IMR-90 (cell line): ENCODE results near the gene SLC34A2. TPM values are rescaled to one million over a fixed set of nuclear protein-coding genes. Genes with fewer than 3 reads are reported as not detected.

Source experiments
- ATAC-seq: fragments of 200-7000 bp; cut with Tn5 transposase; 2 replicates; pipeline ENCODE4 v1.9.1; 2020; ENCODE audit warnings: low read depth, mild to moderate bottlenecking, moderate library complexity
- BruUV-seq: library from RNA; stranded (reverse); fragments of 400-500 nt; replicated peaks from 2 replicates; lab custom pipeline; 2021; lab: Mats Ljungman, UMichigan
- CTCF ChIA-PET: fragments of 300-600 bp; formaldehyde crosslinking; extraction: SDS; loops from one replicate; lab custom pipeline; 2021; ENCODE audit warnings: antibody characterized with exemption; lab: Yijun Ruan, JAX
- POLR2A ChIA-PET: fragments of 300-600 bp; sonication (Branson Sonifier 250); formaldehyde crosslinking; loops from one replicate; lab custom pipeline; 2022; ENCODE audit warnings: antibody characterized with exemption; ENCODE audit not compliant: unreplicated experiment; lab: Charles Lee
- DNase-seq: peaks from one replicate; pipeline ENCODE4 v3.0.0; 2013
- H2AFZ ChIP-seq: replicated peaks from 2 replicates; pipeline ENCODE3; 2013; ENCODE audit warnings: low read length, mild to moderate bottlenecking; ENCODE audit not compliant: poor library complexity
- H2AK5ac ChIP-seq: 2 replicates; pipeline ENCODE4 v1.6.1; 2013; ENCODE audit warnings: low read depth, low read length, inconsistent platforms
- H2AK9ac ChIP-seq: replicated peaks from 2 replicates; pipeline ENCODE3; 2013; ENCODE audit warnings: mild to moderate bottlenecking, low read depth, low read length, moderate library complexity; ENCODE audit not compliant: poor library complexity
- H2BK120ac ChIP-seq: 2 replicates; pipeline ENCODE4 v1.6.1; 2013; ENCODE audit warnings: low read depth, low read length, inconsistent platforms
- H2BK15ac ChIP-seq: 3 replicates; pipeline ENCODE4 v1.6.1; 2013; ENCODE audit warnings: low read depth, low read length, inconsistent platforms
- H2BK20ac ChIP-seq: 2 replicates; pipeline ENCODE4 v1.6.1; 2013; ENCODE audit warnings: low read depth, mild to moderate bottlenecking, inconsistent platforms, low read length, moderate library complexity
- H2BK5ac ChIP-seq: 2 replicates; pipeline ENCODE4 v1.6.1; 2013; ENCODE audit warnings: mild to moderate bottlenecking, low read depth, low read length, inconsistent platforms; ENCODE audit not compliant: poor library complexity, severe bottlenecking
- H3K14ac ChIP-seq: replicated peaks from 2 replicates; pipeline ENCODE4 v1.6.1; 2013; ENCODE audit warnings: low read depth, low read length, inconsistent platforms
- H3K18ac ChIP-seq: 2 replicates; pipeline ENCODE4 v1.6.1; 2013; ENCODE audit warnings: low read depth, low read length, control low read depth
- H3K23ac ChIP-seq: 2 replicates; pipeline ENCODE4 v1.6.1; 2013; ENCODE audit warnings: low read depth, low read length, inconsistent platforms
- H3K27ac ChIP-seq: 2 replicates; pipeline ENCODE4 v1.5.1; 2013; ENCODE audit warnings: mild to moderate bottlenecking, control low read depth, low read length; ENCODE audit not compliant: insufficient read depth
- H3K27me3 ChIP-seq: 2 replicates; pipeline ENCODE4 v1.6.1; 2013; ENCODE audit warnings: low read length; ENCODE audit not compliant: control insufficient read depth, insufficient read depth
- H3K36me3 ChIP-seq: 2 replicates; pipeline ENCODE4 v1.6.1; 2013; ENCODE audit warnings: low read length, mixed read lengths; ENCODE audit not compliant: control insufficient read depth, insufficient read depth
- H3K4ac ChIP-seq: 2 replicates; pipeline ENCODE4 v1.6.1; 2013; ENCODE audit warnings: low read depth, low read length, inconsistent platforms
- H3K4me1 ChIP-seq: 2 replicates; pipeline ENCODE4 v1.6.1; 2013; ENCODE audit warnings: low read length, mixed read lengths; ENCODE audit not compliant: control insufficient read depth, insufficient read depth
- H3K4me2 ChIP-seq: 2 replicates; pipeline ENCODE4 v1.6.1; 2013; ENCODE audit warnings: low read depth, mild to moderate bottlenecking, control low read depth, low read length, moderate library complexity
- H3K4me3 ChIP-seq: 2 replicates; pipeline ENCODE4 v1.5.1; 2013; ENCODE audit warnings: low read depth, mild to moderate bottlenecking, control low read depth, low read length, moderate library complexity; ENCODE audit not compliant: insufficient read depth
- H3K56ac ChIP-seq: 2 replicates; pipeline ENCODE4 v1.6.1; 2013; ENCODE audit warnings: low read length, inconsistent platforms; ENCODE audit not compliant: insufficient read depth; ENCODE audit errors: extremely low read depth
- H3K79me1 ChIP-seq, 2 experiments: 2 replicates each; pipeline ENCODE4 v1.6.1; 2013; ENCODE audit warnings: low read length in 2 of 2, inconsistent platforms in 1 of 2, low read depth in 1 of 2
- H3K9ac ChIP-seq: 2 replicates; pipeline ENCODE4 v1.6.1; 2013; ENCODE audit warnings: low read depth, low read length, control low read depth
- H3K9me1 ChIP-seq: 2 replicates; pipeline ENCODE4 v1.6.1; 2013; ENCODE audit warnings: low read length, inconsistent platforms; ENCODE audit not compliant: insufficient read depth
- H3K9me3 ChIP-seq: 2 replicates; pipeline ENCODE4 v1.6.1; 2013; ENCODE audit warnings: low read length; ENCODE audit not compliant: control insufficient read depth, insufficient read depth
- H4K20me1 ChIP-seq: 2 replicates; pipeline ENCODE4 v1.6.1; 2013; ENCODE audit warnings: low read length, inconsistent platforms; ENCODE audit not compliant: insufficient read depth
- H4K5ac ChIP-seq: 2 replicates; pipeline ENCODE4 v1.6.1; 2013; ENCODE audit warnings: mild to moderate bottlenecking, low read depth, low read length, control low read depth
- H4K8ac ChIP-seq, 2 experiments: 2 replicates each; pipeline ENCODE4 v1.6.1; 2013; ENCODE audit warnings: low read depth in 2 of 2, low read length in 2 of 2, control low read depth in 1 of 2, inconsistent platforms in 1 of 2
- H4K91ac ChIP-seq: 2 replicates; pipeline ENCODE4 v1.6.1; 2013; ENCODE audit warnings: low read depth, low read length, inconsistent platforms; ENCODE audit not compliant: insufficient read depth
- BHLHE40 ChIP-seq: fragments of 150-350 bp; IDR thresholded peaks from 2 replicates; pipeline ENCODE4 v1.6.1; 2016; ENCODE audit warnings: mild to moderate bottlenecking, low read depth, low read length
- CHD1 ChIP-seq: IDR thresholded peaks from 2 replicates; pipeline ENCODE4 v1.6.1; 2012; ENCODE audit warnings: low read depth, low read length, improper control_type of control experiment
- CTCF ChIP-seq: conservative IDR thresholded peaks from 2 replicates; pipeline ENCODE4 v1.5.1; 2012; ENCODE audit warnings: mild to moderate bottlenecking, low read depth, low read length, improper control_type of control experiment
- FOS ChIP-seq: fragments of 150-350 bp; IDR thresholded peaks from 2 replicates; pipeline ENCODE4 v1.6.1; 2016; ENCODE audit warnings: low read depth, low read length
- POLR2A ChIP-seq: IDR thresholded peaks from 2 replicates; pipeline ENCODE4 v1.6.1; 2012; ENCODE audit warnings: mild to moderate bottlenecking, low read depth, low read length
- RCOR1 ChIP-seq: IDR thresholded peaks from 2 replicates; pipeline ENCODE4 v1.6.1; 2012; ENCODE audit warnings: mild to moderate bottlenecking, low read length, improper control_type of control experiment; ENCODE audit not compliant: insufficient replicate concordance
- SMC3 ChIP-seq: fragments of 150-350 bp; IDR thresholded peaks from 2 replicates; pipeline ENCODE4 v1.6.1; 2016; ENCODE audit warnings: low read depth, mild to moderate bottlenecking, antibody characterized with exemption, low read length, moderate library complexity
- WGBS, 2 experiments: methylation state at CpG; one replicate each; pipeline versions ENCODE4 v1.1.5 to v1.1.7; 2013; ENCODE audit warnings: missing lambda C conversion rate in 2 of 2; ENCODE audit not compliant: insufficient read length in 1 of 2; ENCODE audit errors: extremely low coverage in 2 of 2; 5-methylcytosine and 5-hydroxymethylcytosine counted together
- dilution Hi-C: fragments of 300-500 bp; cut with HindIII; formaldehyde crosslinking; loops from one replicate; pipeline ENCODE4 v1.14.3; 2018; ENCODE audit warnings: low sequenced_read_pairs; ENCODE audit not compliant: unreplicated experiment
- in situ Hi-C: fragments of 300-500 bp; cut with MboI; formaldehyde crosslinking; loops from 3 replicates; pipeline ENCODE4 v1.14.3; 2019; ENCODE audit warnings: low sequenced_read_pairs, inconsistent platforms, mixed read lengths
- intact Hi-C: fragments of 100-400 bp; cut with micrococcal nuclease; formaldehyde crosslinking; loops from 2 replicates; pipeline ENCODE4 v1.10.0; 2022
- polyA plus RNA-seq, 3 experiments: library from polyadenylated mRNA; depleted of rRNA; stranded (reverse); fragments of >200 nt; gene quantifications; 2 replicates each; pipeline ENCODE4 v1.2.3, GENCODE V29; 2012; ENCODE audit warnings: low replicate concordance in 1 of 3
- total RNA-seq: library from RNA; depleted of rRNA; stranded (reverse); fragments of >200 nt; gene quantifications from 2 replicates; pipeline ENCODE4 v1.2.3, GENCODE V29; 2012

The SLC34A2 gene
- total and polyA plus RNA-seq, 2 of the 4 experiments (the other 2 are of a cell fraction): not detected

GRCh38 chr4:25656031-25656430 lies 380 bp downstream of the SLC34A2 start:
- peaks cover 41% of the 10 kb centered on the region for H3K27me3 ChIP-seq
- CTCF ChIA-PET: no interaction called here
- no peaks in the 10 kb centered on the region for H3K79me1 ChIP-seq
- H3K4me3 ChIP-seq: no peak overlapping the region
- no peaks in the 10 kb centered on the region for H3K36me3 ChIP-seq
- H2BK120ac ChIP-seq: no peak overlapping the region
- H3K56ac ChIP-seq: no peak overlapping the region
- BruUV-seq: no TSS peak
- H2AK5ac ChIP-seq: no peak overlapping the region
- H2AFZ ChIP-seq: no peak overlapping the region
- H2AK9ac ChIP-seq: no peak overlapping the region
- H3K9ac ChIP-seq: no peak overlapping the region
- no peaks in the 10 kb centered on the region for H3K9me1 ChIP-seq
- H2BK20ac ChIP-seq: no peak overlapping the region
- H3K14ac ChIP-seq: no peak overlapping the region
- DNase-seq (no peak), ATAC-seq (no peak)
- in situ Hi-C loops: no loop called here
- no peak overlapping the region for H4K91ac ChIP-seq
- no peak overlapping the region for H4K8ac ChIP-seq
- H3K4me1 ChIP-seq: no peaks in the 10 kb centered on the region
- no peak overlapping the region for H3K4ac ChIP-seq
- no peak overlapping the region for H3K4me2 ChIP-seq
- dilution Hi-C loops: no loop called here
- intact Hi-C loops: no loop called here
- TF ChIP-seq POLR2A (no peak), BHLHE40 (no peak), FOS (no peak), RCOR1 (no peak), CHD1 (no peak), CTCF (no peak), SMC3 (no peak)
- no peak overlapping the region for H2BK5ac ChIP-seq
- H4K5ac ChIP-seq: no peak overlapping the region
- H3K27ac ChIP-seq: no peak overlapping the region
- POLR2A ChIA-PET: no interaction called here
- no peak overlapping the region for H2BK15ac ChIP-seq
- H3K18ac ChIP-seq: no peak overlapping the region
- no peaks in the 10 kb centered on the region for H4K20me1 ChIP-seq
- 87% methylated on average over 3 of the region's 8 CpGs; no CpG with 5 or more reads in 1 of the 2 experiments for WGBS, 2 experiments
- H3K23ac ChIP-seq: no peak overlapping the region
- H3K9me3 ChIP-seq: no peaks in the 10 kb centered on the region
